Vagina (tissue), 2 donors: ENCODE results near the gene UNC5B. TPM values are rescaled to one million over a fixed set of nuclear protein-coding genes. Genes with fewer than 3 reads are reported as not detected.

ENCODE experiments used
- DNase-seq, 2 donors: peaks; one replicate each; pipeline ENCODE4 v3.0.0-alpha.2; 2017; ENCODE audit errors: extremely low spot score in 2 of 2
- H3K27ac ChIP-seq: fragments of 200-600 bp; sonication (generic); one replicate; pipeline ENCODE4 v1.5.1; 2019
- H3K27me3 ChIP-seq: fragments of 200-600 bp; sonication (generic); one replicate; pipeline ENCODE4 v1.5.1; 2019
- H3K36me3 ChIP-seq, 2 donors: fragments of 200-600 bp; sonication (generic); one replicate each; pipeline ENCODE4 v1.5.1; 2017 to 2019
- H3K4me1 ChIP-seq: fragments of 200-600 bp; sonication (generic); one replicate; pipeline ENCODE4 v1.5.1; 2019
- H3K4me3 ChIP-seq, 2 donors: fragments of 200-600 bp; sonication (generic); 1 replicate in 1 of 2; 2 replicates in 1 of 2; pipeline ENCODE4 v1.5.1; 2016 to 2019
- H3K9me3 ChIP-seq: fragments of 200-600 bp; sonication (generic); one replicate; pipeline ENCODE4 v1.5.1; 2019
- CTCF ChIP-seq, 3 experiments: fragments of 450-650 bp in 2 of 3; fragments of 200-600 bp in 1 of 3; sonication (generic) in 1 of 3; IDR thresholded peaks; one replicate each; pipeline ENCODE4 v1.5.1; 2017 to 2019; ENCODE audit warnings: antibody characterized with exemption in 3 of 3, mild to moderate bottlenecking in 2 of 3, moderate library complexity in 2 of 3
- POLR2A ChIP-seq, 2 donors: fragments of 450-650 bp; IDR thresholded peaks; one replicate each; pipeline ENCODE4 v1.6.1; 2017; ENCODE audit warnings: antibody characterized with exemption in 2 of 2, mild to moderate bottlenecking in 2 of 2, moderate library complexity in 2 of 2
- POLR2AphosphoS5 ChIP-seq, 2 donors: sonication (generic); formaldehyde crosslinking; IDR thresholded peaks; one replicate each; pipeline ENCODE4 v1.9.0; 2017; ENCODE audit warnings: antibody characterized with exemption in 2 of 2, mild to moderate bottlenecking in 2 of 2, low read depth in 1 of 2; ENCODE audit not compliant: insufficient read depth in 1 of 2
- intact Hi-C: fragments of 100-400 bp; cut with DNase I; formaldehyde crosslinking; loops from one replicate; pipeline ENCODE4 v1.15.1; 2023
- total RNA-seq: library from RNA; depleted of rRNA; stranded (reverse); fragments of >200 nt; gene quantifications from one replicate; pipeline ENCODE4 v1.2.3, GENCODE V29; 2016

Gene UNC5B
- total RNA-seq, 1 donor from 2014 or later: 24.3 TPM

- Histone ChIP-seq H3K4me1 (peaks cover 27% of the 10 kb centered on the region), H3K36me3 (no peaks in the 10 kb centered on the region), H3K9me3 (no peaks in the 10 kb centered on the region), H3K4me3 (no peak overlapping the region), H3K27me3 (no peaks in the 10 kb centered on the region), H3K27ac (peak overlapping the region; percentile 16)
- no peak for DNase-seq
- TF ChIP-seq POLR2A (IDR thresholded peaks at IDR 0.05): no peak
- intact Hi-C loops: no loop called here
Measured at GRCh38 chr10:71307469-71308085, 95.2 kb downstream of the UNC5B start.

- TF ChIP-seq POLR2A (IDR thresholded peaks at IDR 0.05) (no peak), CTCF (IDR thresholded peaks at IDR 0.05) (no peak), POLR2AphosphoS5 (IDR thresholded peaks at IDR 0.05; ENCODE audit: insufficient read depth in 1 of 2, low read depth in 1 of 2) (no peak)
- Histone ChIP-seq H3K4me1 (peaks cover 32% of the 10 kb centered on the region), H3K4me3 (no peak overlapping the region), H3K27ac (peak overlapping the region; percentile 22), H3K9me3 (no peaks in the 10 kb centered on the region), H3K36me3 (no peaks in the 10 kb centered on the region), H3K27me3 (no peaks in the 10 kb centered on the region)
- intact Hi-C loops: no loop called here
- DNase-seq: no peak
Measured at GRCh38 chr10:71308244-71308643, 95.9 kb downstream of the UNC5B start.

- Histone ChIP-seq H3K36me3 (no peaks in the 10 kb centered on the region), H3K27ac (peak overlapping the region; percentile 22), H3K9me3 (no peaks in the 10 kb centered on the region), H3K4me3 (no peak overlapping the region), H3K4me1 (peaks cover 39% of the 10 kb centered on the region), H3K27me3 (no peaks in the 10 kb centered on the region)
- intact Hi-C loops: no loop called here
- TF ChIP-seq CTCF (IDR thresholded peaks at IDR 0.05): no peak
- no peak for TF ChIP-seq POLR2A (IDR thresholded peaks at IDR 0.05)
- no peak for TF ChIP-seq POLR2AphosphoS5 (IDR thresholded peaks at IDR 0.05; ENCODE audit: insufficient read depth in 1 of 2, low read depth in 1 of 2)
- DNase-seq: no peak
Measured at GRCh38 chr10:71308985-71309384, 96.6 kb downstream of the UNC5B start.

GRCh38 chr10:71309919-71310318, 97.5 kb downstream of the UNC5B start:
- intact Hi-C loops: loop anchor here (10.0 kb wide), 1 partner anchor 265 kb away; no protein-coding TSS in a partner anchor
- H3K27ac ChIP-seq: no peak overlapping the region
- no peaks in the 10 kb centered on the region for H3K9me3 ChIP-seq
- TF ChIP-seq CTCF (IDR thresholded peaks at IDR 0.05) (no peak), POLR2AphosphoS5 (IDR thresholded peaks at IDR 0.05; ENCODE audit: insufficient read depth in 1 of 2, low read depth in 1 of 2) (no peak), POLR2A (IDR thresholded peaks at IDR 0.05) (no peak)
- H3K36me3 ChIP-seq: no peaks in the 10 kb centered on the region
- H3K4me3 ChIP-seq: no peak overlapping the region
- DNase-seq: no peak
- H3K4me1 ChIP-seq: peaks cover 47% of the 10 kb centered on the region
- no peaks in the 10 kb centered on the region for H3K27me3 ChIP-seq

GRCh38 chr10:71312220-71312619, 99.8 kb downstream of the UNC5B start:
- Histone ChIP-seq H3K4me3 (no peak overlapping the region), H3K9me3 (no peaks in the 10 kb centered on the region), H3K27me3 (no peaks in the 10 kb centered on the region), H3K27ac (peak overlapping the region; percentile 81), H3K36me3 (no peaks in the 10 kb centered on the region), H3K4me1 (peaks cover 47% of the 10 kb centered on the region)
- intact Hi-C loops: loop anchor here (10.0 kb wide), 1 partner anchor 263 kb away; no protein-coding TSS in a partner anchor
- no peak for DNase-seq
- TF ChIP-seq CTCF (IDR thresholded peaks at IDR 0.05) (no peak), POLR2AphosphoS5 (IDR thresholded peaks at IDR 0.05; ENCODE audit: insufficient read depth in 1 of 2, low read depth in 1 of 2) (no peak), POLR2A (IDR thresholded peaks at IDR 0.05) (no peak)
